Fibroblast of villous mesenchyme (primary cell): Measurements from ENCODE around the gene TMEM80. TPM values are rescaled to one million over a fixed set of nuclear protein-coding genes. Genes with fewer than 3 reads are reported as not detected.

Experiments
- DNase-seq: peaks from one replicate; pipeline ENCODE4 v3.0.0-alpha.2; 2010; ENCODE audit warnings: low read depth
- H3K4me3 ChIP-seq: 2 replicates; pipeline ENCODE4 v1.5.1; 2011; ENCODE audit warnings: low read depth, mild to moderate bottlenecking, low read length
- total RNA-seq: library from RNA; depleted of rRNA; stranded (reverse); fragments of >200 nt; gene quantifications from 2 replicates; pipeline ENCODE4 v1.2.3, GENCODE V29; 2012
- TF ChIP-seq, protein P1 (sequence below): IDR thresholded peaks from 2 replicates; pipeline ENCODE4 v1.5.1; 2012; ENCODE audit warnings: low read depth, mild to moderate bottlenecking, low read length; ENCODE audit not compliant: insufficient read depth

The TMEM80 gene
- total RNA-seq, 1 donor, result 13.0 TPM

GRCh38 chr11:662689-663274 is 32.8 kb upstream of the TMEM80 start:
- H3K4me3 ChIP-seq, result no peak overlapping the region
- DNase-seq, result peak; percentile 69
- TF ChIP-seq, protein P1, sequence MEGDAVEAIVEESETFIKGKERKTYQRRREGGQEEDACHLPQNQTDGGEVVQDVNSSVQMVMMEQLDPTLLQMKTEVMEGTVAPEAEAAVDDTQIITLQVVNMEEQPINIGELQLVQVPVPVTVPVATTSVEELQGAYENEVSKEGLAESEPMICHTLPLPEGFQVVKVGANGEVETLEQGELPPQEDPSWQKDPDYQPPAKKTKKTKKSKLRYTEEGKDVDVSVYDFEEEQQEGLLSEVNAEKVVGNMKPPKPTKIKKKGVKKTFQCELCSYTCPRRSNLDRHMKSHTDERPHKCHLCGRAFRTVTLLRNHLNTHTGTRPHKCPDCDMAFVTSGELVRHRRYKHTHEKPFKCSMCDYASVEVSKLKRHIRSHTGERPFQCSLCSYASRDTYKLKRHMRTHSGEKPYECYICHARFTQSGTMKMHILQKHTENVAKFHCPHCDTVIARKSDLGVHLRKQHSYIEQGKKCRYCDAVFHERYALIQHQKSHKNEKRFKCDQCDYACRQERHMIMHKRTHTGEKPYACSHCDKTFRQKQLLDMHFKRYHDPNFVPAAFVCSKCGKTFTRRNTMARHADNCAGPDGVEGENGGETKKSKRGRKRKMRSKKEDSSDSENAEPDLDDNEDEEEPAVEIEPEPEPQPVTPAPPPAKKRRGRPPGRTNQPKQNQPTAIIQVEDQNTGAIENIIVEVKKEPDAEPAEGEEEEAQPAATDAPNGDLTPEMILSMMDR, result peak; percentile 88

- H3K4me3 ChIP-seq, result no peak overlapping the region
- DNase-seq, result peak; percentile 96
- TF ChIP-seq, protein P1, result no peak
These were observed 30.4 kb upstream of the TMEM80 start for GRCh38 chr11:665062-665703.

- TF ChIP-seq, protein P1, result no peak
- peak; percentile 91 for DNase-seq
- H3K4me3 ChIP-seq, result no peak overlapping the region
These were observed 29.8 kb upstream of the TMEM80 start for GRCh38 chr11:665704-666281.

GRCh38 chr11:673866-674265 is 21.8 kb upstream of the TMEM80 start:
- TF ChIP-seq, protein P1, result no peak

DNA sequence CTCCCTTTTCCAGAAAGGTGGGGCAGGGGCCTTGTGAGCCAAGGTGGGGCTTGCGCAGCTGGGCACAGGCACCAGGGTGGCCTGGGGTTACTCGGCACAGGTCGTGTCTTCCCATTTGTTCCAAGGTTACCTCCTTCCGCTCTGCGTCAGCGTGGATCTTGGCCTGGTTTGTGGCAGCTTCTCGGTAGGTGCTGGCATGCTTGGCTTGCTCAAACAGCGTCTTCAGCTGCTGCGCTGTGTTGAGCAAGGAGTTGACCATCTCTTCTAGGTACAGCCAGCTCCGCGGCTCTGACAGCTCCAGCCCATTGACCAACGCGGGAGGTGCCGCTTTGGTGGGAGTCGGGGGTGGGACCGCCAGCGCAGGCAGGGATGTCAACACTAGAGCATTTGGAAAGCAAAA is 21.2 kb upstream of the TMEM80 start:
- DNase-seq, result no peak
- TF ChIP-seq, protein P1, result no peak
- H3K4me3 ChIP-seq, result no peak overlapping the region

More at GRCh38 chr11:673866-674265, 21.8 kb upstream of the TMEM80 start:
- H3K4me3 ChIP-seq, result no peak overlapping the region
- no peak for DNase-seq

DNA sequence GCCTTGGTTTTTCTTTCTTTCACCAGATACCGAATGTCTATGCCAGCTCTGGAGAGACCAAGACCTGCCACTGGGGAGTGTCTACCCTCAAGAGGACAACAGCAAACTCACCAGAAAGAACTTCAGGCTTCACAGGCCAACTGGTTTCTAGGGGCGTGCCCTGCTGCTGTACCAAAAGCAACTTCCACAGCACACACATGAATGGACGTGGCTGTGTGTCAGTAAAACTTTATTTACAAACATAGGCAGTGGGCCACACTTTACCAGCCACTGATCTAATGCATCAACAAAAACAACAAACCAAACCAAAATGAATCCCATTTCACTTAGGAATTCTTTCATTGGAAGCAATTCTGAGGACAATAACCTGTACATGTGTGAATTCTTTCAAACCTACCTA is 17.3 kb upstream of the TMEM80 start:
- TF ChIP-seq, protein P1, result no peak
- no peak overlapping the region for H3K4me3 ChIP-seq
- DNase-seq, result no peak
